Cardiac fibroblast (primary cell): ENCODE data around the gene ZNF500.

Experiments
- DNase-seq, 2 donors: peaks; one replicate each; pipeline versions ENCODE4 v3.0.0 to v3.0.0-alpha.2; 2010; ENCODE audit warnings: low read depth in 2 of 2
- H3K4me3 ChIP-seq, 2 donors: replicated peaks in 1 of 2; 1 replicate in 1 of 2; 2 replicates in 1 of 2; pipeline ENCODE4 v1.5.1; 2011; ENCODE audit warnings: low read depth in 2 of 2, low read length in 2 of 2, mild to moderate bottlenecking in 2 of 2, moderate library complexity in 1 of 2
- CTCF ChIP-seq: IDR thresholded peaks from one replicate; pipeline ENCODE4 v1.5.1; 2011; ENCODE audit warnings: low read depth, mild to moderate bottlenecking, low read length, inconsistent platforms

Gene ZNF500

GRCh38 chr16:4766875-4767628 is at the start of gene ZNF500:
ZNF500 (minus strand) TSS chr16:4767162; CDS start chr16:4765978, 1,184 bp downstream.
- peak; percentile 96 for DNase-seq
- no peak for TF ChIP-seq CTCF
- peak within 1 kb of the TSS; percentile 87 to 88 for H3K4me3 ChIP-seq

GRCh38 chr16:4814542-4815173 is 47.7 kb upstream of the ZNF500 start:
- H3K4me3 ChIP-seq, result no peak overlapping the region
- no peak for TF ChIP-seq CTCF
- DNase-seq, result peak in 1 of 2 donors; percentile 16

- no peak for TF ChIP-seq CTCF
- DNase-seq, result no peak
Measured at GRCh38 chr16:4814046-4814445, 47.1 kb upstream of the ZNF500 start.

GRCh38 chr16:4813251-4814003 is 46.5 kb upstream of the ZNF500 start:
- H3K4me3 ChIP-seq, result no peak overlapping the region
- no peak for DNase-seq
- TF ChIP-seq CTCF, result no peak

More at GRCh38 chr16:4814046-4814445, 47.1 kb upstream of the ZNF500 start:
- H3K4me3 ChIP-seq, result no peak overlapping the region

- no peak for TF ChIP-seq CTCF
- DNase-seq, result no peak
- H3K4me3 ChIP-seq, result no peak overlapping the region
Measured at GRCh38 chr16:4811773-4812172, 44.8 kb upstream of the ZNF500 start.

- no peak overlapping the region for H3K4me3 ChIP-seq
- TF ChIP-seq CTCF, result no peak
- DNase-seq, result no peak
Measured at GRCh38 chr16:4811242-4811641, 44.3 kb upstream of the ZNF500 start.
